A549 (cell line): Measurements from ENCODE around the gene CLECL1. TPM values are rescaled to one million over a fixed set of nuclear protein-coding genes. Genes with fewer than 3 reads are reported as not detected.
"Not testable (repeated sequence)": the region's sequence is repeated elsewhere in the genome, so short reads cannot be mapped to it uniquely, and the experiment has no call there.

Source experiments
- ATAC-seq, 2 experiments: fragments of 200-7000 bp in 1 of 2; fragments of >200 bp in 1 of 2; cut with Nextera tagmentation in 1 of 2; cut with Tn5 transposase in 1 of 2; 3 replicates each; pipeline versions ENCODE4 v1.8.0 to v1.9.1; 2018 to 2020; ENCODE audit warnings: mild to moderate bottlenecking in 1 of 2, moderate library complexity in 1 of 2
- CTCF ChIA-PET: fragments of 300-600 bp; sonication (Branson Sonifier 250); formaldehyde crosslinking; extraction: SDS; loops from one replicate; lab custom pipeline; 2021; ENCODE audit warnings: antibody characterized with exemption, inconsistent platforms; lab: Yijun Ruan, JAX
- POLR2A ChIA-PET: fragments of 350-600 bp; formaldehyde crosslinking; extraction: SDS; loops from one replicate; lab custom pipeline; 2021; ENCODE audit warnings: antibody characterized with exemption, inconsistent platforms; lab: Yijun Ruan, JAX
- DNase-seq, 2 experiments: peaks; one replicate each; pipeline versions ENCODE4 v3.0.0 to v3.0.0-alpha.2; 2011 to 2016; ENCODE audit warnings: low read depth in 1 of 2, low spot score in 1 of 2
- FAIRE-seq: peaks from 2 replicates; lab custom pipeline; 2011; peaks lifted over from hg19 to GRCh38; lab: Jason Lieb, UNC
- H3K27ac ChIP-seq, 2 experiments: fragments of >200 bp; sonication (Bioruptor Twin); formaldehyde crosslinking; 3 replicates each; pipeline ENCODE4 v1.5.1; 2016 to 2017
- H3K4me1 ChIP-seq: fragments of >200 bp; sonication (Bioruptor Twin); formaldehyde crosslinking; 3 replicates; pipeline ENCODE4 v1.6.1; 2016
- H3K4me2 ChIP-seq: fragments of >200 bp; sonication (Bioruptor Twin); formaldehyde crosslinking; 3 replicates; pipeline ENCODE4 v1.6.1; 2016
- H3K4me3 ChIP-seq: fragments of >200 bp; sonication (Bioruptor Twin); formaldehyde crosslinking; 3 replicates; pipeline ENCODE4 v1.5.1; 2016
- H3K9me3 ChIP-seq: fragments of >200 bp; sonication (Bioruptor Twin); formaldehyde crosslinking; 3 replicates; pipeline ENCODE4 v1.6.1; 2016
- ATOH8 ChIP-seq: fragments of 250-450 bp; sonication (Bioruptor Pico); IDR thresholded peaks from 2 replicates; pipeline ENCODE4 v1.5.0; 2020; ENCODE audit warnings: low read depth, mild to moderate bottlenecking, moderate library complexity
- CBX2 ChIP-seq: fragments of 200-600 bp; sonication (generic); IDR thresholded peaks from 2 replicates; pipeline ENCODE4 v1.6.1; 2016; ENCODE audit warnings: low read depth, mild to moderate bottlenecking, borderline replicate concordance
- EHF ChIP-seq: fragments of 250-450 bp; sonication (Bioruptor Pico); IDR thresholded peaks from 2 replicates; pipeline ENCODE4 v1.5.0; 2020; ENCODE audit warnings: mild to moderate bottlenecking
- FOSB ChIP-seq: fragments of 250-450 bp; sonication (Bioruptor Pico); IDR thresholded peaks from 2 replicates; pipeline ENCODE4 v1.5.0; 2020; ENCODE audit warnings: mild to moderate bottlenecking, moderate library complexity
- HDAC2 ChIP-seq: fragments of 200-600 bp; sonication (generic); IDR thresholded peaks from 2 replicates; pipeline ENCODE4 v1.6.1; 2016
- HES2 ChIP-seq: fragments of >200 bp; sonication (Bioruptor Twin); formaldehyde crosslinking; IDR thresholded peaks from 2 replicates; pipeline ENCODE4 v1.6.1; 2016
- HOXA7 ChIP-seq: fragments of 250-450 bp; sonication (Bioruptor Pico); IDR thresholded peaks from 2 replicates; pipeline ENCODE4 v1.5.0; 2020; ENCODE audit warnings: mild to moderate bottlenecking, moderate library complexity
- HOXB13 ChIP-seq: fragments of 250-450 bp; sonication (Bioruptor Pico); IDR thresholded peaks from 2 replicates; pipeline ENCODE4 v1.5.0; 2020; ENCODE audit warnings: low read depth, mild to moderate bottlenecking, moderate library complexity
- JUN ChIP-seq, 2 experiments: fragments of >200 bp; sonication (Bioruptor Twin); formaldehyde crosslinking; IDR thresholded peaks; 2 replicates in 1 of 2; 3 replicates in 1 of 2; pipeline ENCODE4 v1.6.1; 2016 to 2017
- JUNB ChIP-seq: fragments of >200 bp; sonication (Bioruptor Twin); formaldehyde crosslinking; IDR thresholded peaks from 2 replicates; pipeline ENCODE4 v1.6.1; 2016
- KDM5A ChIP-seq: fragments of 200-600 bp; sonication (generic); IDR thresholded peaks from 2 replicates; pipeline ENCODE4 v1.6.1; 2016; ENCODE audit warnings: antibody characterized with exemption, mild to moderate bottlenecking
- MAX ChIP-seq: IDR thresholded peaks from 2 replicates; pipeline ENCODE4 v1.6.1; 2012
- NR3C1 ChIP-seq: fragments of >200 bp; sonication (Bioruptor Twin); formaldehyde crosslinking; IDR thresholded peaks from 3 replicates; pipeline ENCODE4 v1.6.1; 2017
- POLR2A ChIP-seq: IDR thresholded peaks from 2 replicates; pipeline ENCODE4 v1.6.1; 2012; ENCODE audit warnings: mild to moderate bottlenecking, low read length
- RARB ChIP-seq: fragments of 250-450 bp; sonication (Bioruptor Pico); IDR thresholded peaks from 2 replicates; pipeline ENCODE4 v1.8.0; 2021; ENCODE audit warnings: mild to moderate bottlenecking, moderate library complexity
- REST ChIP-seq: fragments of 200-600 bp; sonication (generic); IDR thresholded peaks from 2 replicates; pipeline ENCODE4 v1.6.1; 2016; ENCODE audit warnings: antibody characterized with exemption, mild to moderate bottlenecking, moderate library complexity
- SMC3 ChIP-seq: fragments of >200 bp; sonication (Bioruptor Twin); formaldehyde crosslinking; IDR thresholded peaks from 3 replicates; pipeline ENCODE4 v1.6.1; 2018; ENCODE audit warnings: inconsistent platforms
- SREBF2 ChIP-seq: fragments of 450-650 bp; IDR thresholded peaks from 2 replicates; pipeline ENCODE4 v1.6.1; 2014; ENCODE audit warnings: mild to moderate bottlenecking, moderate library complexity
- ZC3H11A ChIP-seq: fragments of 450-650 bp; IDR thresholded peaks from 2 replicates; pipeline ENCODE4 v1.6.1; 2014; ENCODE audit warnings: antibody characterized with exemption, mild to moderate bottlenecking
- ZNF302 ChIP-seq: fragments of 250-450 bp; sonication (Bioruptor Pico); IDR thresholded peaks from 2 replicates; pipeline ENCODE4 v1.9.0; 2021; ENCODE audit warnings: inconsistent platforms, mild to moderate bottlenecking, moderate library complexity
- WGBS: methylation state at CpG from one replicate; pipeline ENCODE4 v1.1.6; 2017; ENCODE audit errors: missing lambda C conversion rate; 5-methylcytosine and 5-hydroxymethylcytosine counted together
- polyA plus RNA-seq, 4 experiments: library from polyadenylated mRNA; depleted of rRNA in 3 of 4; stranded (reverse); fragments of >200 nt; fragmentation: RNase III in 1 of 4; extraction: RNeasy Plus Mini Kit Qiagen cat#74134 plus additional on column Dnase treatment in 1 of 4; gene quantifications; 2 replicates in 3 of 4; 3 replicates in 1 of 4; pipeline ENCODE4 v1.2.3, GENCODE V29; 2011 to 2017

Gene CLECL1
- polyA plus RNA-seq, 2 of the 4 experiments (the other 2 are of a cell fraction): not detected

- Histone ChIP-seq H3K27ac (no peak overlapping the region), H3K4me3 (no peak overlapping the region), H3K4me2 (no peak overlapping the region), H3K9me3 (no peaks in the 10 kb centered on the region), H3K4me1 (no peaks in the 10 kb centered on the region)
- ATAC-seq (no peak), FAIRE-seq (no peak), DNase-seq (no peak)
- TF ChIP-seq POLR2A (no peak), HOXA7 (CRISPR knock-in tag) (no peak), SMC3 (no peak), HOXB13 (CRISPR knock-in tag) (no peak), SREBF2 (no peak)
- ChIA-PET CTCF (interaction anchor here (1.6 to 2.7 kb wide), 3 partner anchors 8 to 32 kb away, joined by 3 to 9 read pairs (median 4); no protein-coding TSS in a partner anchor), POLR2A (no interaction called here)
- WGBS: 85% methylated on average over 7 of the region's 7 CpGs
Observed at GRCh38 chr12:9740106-9740750, 7.3 kb upstream of the CLECL1 start.

- H3K27ac ChIP-seq, FAIRE-seq, ATAC-seq, H3K4me2 ChIP-seq, H3K4me3 ChIP-seq, H3K4me1 ChIP-seq, DNase-seq, H3K9me3 ChIP-seq, POLR2A ChIA-PET: not testable (repeated sequence)
- CTCF ChIA-PET: interaction anchor here (1.6 to 2.7 kb wide), 3 partner anchors 9 to 31 kb away, joined by 3 to 9 read pairs (median 4); no protein-coding TSS in a partner anchor
- 94% methylated on average over 39 of the region's 54 CpGs for WGBS
Observed at GRCh38 chr12:9739404-9740105, 6.7 kb upstream of the CLECL1 start.

GRCh38 chr12:9738905-9739304 is 6.0 kb upstream of the CLECL1 start:
- CTCF ChIA-PET: interaction anchor here (1.6 to 2.7 kb wide), 3 partner anchors 10 to 31 kb away, joined by 3 to 9 read pairs (median 4); no protein-coding TSS in a partner anchor

GRCh38 chr12:9736936-9737705 is 4.2 kb upstream of the CLECL1 start:
- Histone ChIP-seq H3K4me3 (no peak overlapping the region), H3K9me3 (no peaks in the 10 kb centered on the region), H3K4me2 (no peak overlapping the region), H3K27ac (no peak overlapping the region), H3K4me1 (no peaks in the 10 kb centered on the region)
- no peak for TF ChIP-seq ZNF302 (CRISPR knock-in tag)
- no peak for TF ChIP-seq RARB (CRISPR knock-in tag)
- no peak for TF ChIP-seq HES2
- no peak for TF ChIP-seq EHF
- TF ChIP-seq MAX: no peak
- TF ChIP-seq CBX2: no peak
- no peak for TF ChIP-seq JUNB
- TF ChIP-seq FOSB (CRISPR knock-in tag): no peak
- TF ChIP-seq JUN (IDR thresholded peaks at IDR 0.05): no peak
- TF ChIP-seq ATOH8: no peak
- no peak for TF ChIP-seq ZC3H11A
- TF ChIP-seq REST: no peak
- no peak for TF ChIP-seq KDM5A
- TF ChIP-seq HDAC2: no peak
- no peak for TF ChIP-seq NR3C1
- POLR2A ChIA-PET: no interaction called here
- ATAC-seq: no peak
- FAIRE-seq: no peak
- DNase-seq: no peak
- CTCF ChIA-PET: no interaction called here
- 69% methylated on average over 3 of the region's 3 CpGs for WGBS

More at GRCh38 chr12:9738905-9739304, 6.0 kb upstream of the CLECL1 start:
- H3K4me3 ChIP-seq, H3K4me1 ChIP-seq, H3K4me2 ChIP-seq, H3K9me3 ChIP-seq, FAIRE-seq, POLR2A ChIA-PET, ATAC-seq, DNase-seq, H3K27ac ChIP-seq: not testable (repeated sequence)
- WGBS: 87% methylated on average over 14 of the region's 14 CpGs
